ENCODE data around the gene PTPRS.

Gene PTPRS

DNA sequence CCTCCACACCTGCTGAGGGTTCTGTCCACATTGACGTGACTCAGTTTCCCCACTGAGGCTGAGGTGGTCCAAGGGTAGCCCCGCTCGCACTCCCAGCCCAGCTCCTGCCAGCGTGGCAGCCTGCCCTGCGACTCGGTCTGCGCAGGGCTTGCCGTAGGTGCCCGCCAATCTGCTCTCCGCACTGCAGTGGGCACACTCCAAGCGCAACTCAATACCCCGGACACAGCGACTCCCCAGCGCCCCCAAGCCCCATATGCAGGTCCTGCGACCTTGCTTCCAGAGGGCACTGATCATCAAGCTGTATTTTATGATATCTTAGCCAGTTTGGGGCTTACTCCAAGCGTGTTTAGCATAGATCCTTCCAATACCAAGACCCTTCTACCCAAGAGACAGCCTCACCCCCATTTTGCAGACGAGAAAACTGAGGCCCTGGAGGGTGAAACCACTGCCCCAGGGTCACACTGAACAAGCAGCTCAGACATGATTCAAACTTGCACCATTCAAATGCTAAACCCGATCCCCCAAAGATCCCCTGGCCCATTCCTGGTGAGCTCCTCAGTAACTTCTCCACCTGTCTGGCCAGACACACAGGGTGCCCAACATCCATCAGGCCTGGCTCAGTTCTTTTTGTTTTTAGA is 13.5 kb downstream of the PTPRS start:
- ChIA-PET CTCF (interaction anchor here (1.4 kb wide), 1 partner anchor 13 kb away, joined by 6 read pairs; the partner anchor contains the start of gene PTPRS), POLR2A (interaction anchor here (1.1 kb wide), 1 partner anchor 9 kb away, joined by 3 read pairs; no protein-coding TSS in a partner anchor)

DNA sequence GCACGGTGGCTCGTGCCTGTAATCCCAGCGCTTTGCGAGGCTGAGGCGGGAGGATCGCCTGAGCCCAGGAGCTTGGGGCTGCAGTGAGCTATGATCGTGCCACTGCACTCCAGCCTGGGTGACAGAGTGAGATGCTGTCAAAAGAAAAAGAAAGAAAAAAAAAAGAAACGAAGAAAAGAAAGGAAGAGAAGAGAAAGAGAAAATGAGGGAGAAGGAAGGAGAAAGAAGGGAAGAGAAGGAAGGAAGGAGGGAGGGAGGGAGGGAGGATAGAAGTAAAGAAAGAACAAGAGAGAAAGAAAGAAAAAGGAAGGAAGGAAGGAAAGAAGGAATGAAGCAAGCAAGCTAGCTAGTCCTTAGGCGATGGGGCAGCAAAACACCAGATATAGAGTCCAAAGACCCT is 14.1 kb downstream of the PTPRS start:
- no peak overlapping the region for H3K4me3 ChIP-seq (ENCODE audit: low read depth, low read length)
- TF ChIP-seq, protein P1, sequence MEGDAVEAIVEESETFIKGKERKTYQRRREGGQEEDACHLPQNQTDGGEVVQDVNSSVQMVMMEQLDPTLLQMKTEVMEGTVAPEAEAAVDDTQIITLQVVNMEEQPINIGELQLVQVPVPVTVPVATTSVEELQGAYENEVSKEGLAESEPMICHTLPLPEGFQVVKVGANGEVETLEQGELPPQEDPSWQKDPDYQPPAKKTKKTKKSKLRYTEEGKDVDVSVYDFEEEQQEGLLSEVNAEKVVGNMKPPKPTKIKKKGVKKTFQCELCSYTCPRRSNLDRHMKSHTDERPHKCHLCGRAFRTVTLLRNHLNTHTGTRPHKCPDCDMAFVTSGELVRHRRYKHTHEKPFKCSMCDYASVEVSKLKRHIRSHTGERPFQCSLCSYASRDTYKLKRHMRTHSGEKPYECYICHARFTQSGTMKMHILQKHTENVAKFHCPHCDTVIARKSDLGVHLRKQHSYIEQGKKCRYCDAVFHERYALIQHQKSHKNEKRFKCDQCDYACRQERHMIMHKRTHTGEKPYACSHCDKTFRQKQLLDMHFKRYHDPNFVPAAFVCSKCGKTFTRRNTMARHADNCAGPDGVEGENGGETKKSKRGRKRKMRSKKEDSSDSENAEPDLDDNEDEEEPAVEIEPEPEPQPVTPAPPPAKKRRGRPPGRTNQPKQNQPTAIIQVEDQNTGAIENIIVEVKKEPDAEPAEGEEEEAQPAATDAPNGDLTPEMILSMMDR (IDR thresholded peaks at IDR 0.05; ENCODE audit: insufficient read depth, low read length, missing control alignments), result no peak
- ChIA-PET CTCF (interaction anchor here (1.4 kb wide), 1 partner anchor 13 kb away, joined by 6 read pairs; the partner anchor contains the start of gene PTPRS), POLR2A (interaction anchor here (1.1 kb wide), 1 partner anchor 9 kb away, joined by 3 read pairs; no protein-coding TSS in a partner anchor)
- DNase-seq (ENCODE audit: low read depth, low spot score), result no peak

More for the DNA sequence above, 13.5 kb downstream of the PTPRS start:
- TF ChIP-seq, protein P1 (IDR thresholded peaks at IDR 0.05; ENCODE audit: insufficient read depth, low read length, missing control alignments), result no peak
- H3K4me3 ChIP-seq (ENCODE audit: low read depth, low read length), result no peak overlapping the region
- DNase-seq (ENCODE audit: low read depth, low spot score), result no peak

DNA sequence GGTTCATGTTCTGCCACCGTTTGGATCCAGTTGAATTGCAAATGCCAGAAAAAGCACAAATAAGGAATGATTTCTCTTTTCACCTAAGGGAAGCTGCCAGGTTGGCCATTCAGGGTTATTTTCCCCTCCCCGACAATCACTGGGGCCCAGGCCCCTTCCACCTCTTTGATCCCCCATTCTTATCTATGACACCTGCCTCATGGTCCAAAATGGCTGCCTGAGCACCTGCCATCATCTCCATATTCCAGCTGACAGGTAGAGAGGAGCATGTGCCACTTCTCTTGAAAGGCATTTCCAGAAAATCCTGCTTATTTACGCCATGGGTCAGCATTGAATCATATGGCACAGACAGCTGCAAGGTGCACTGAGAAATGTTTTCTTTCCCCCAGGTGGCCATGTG is 15.7 kb downstream of the PTPRS start:
- DNase-seq (ENCODE audit: low read depth, low spot score), result no peak
- POLR2A ChIA-PET, result interaction anchor here (0.6 kb wide), 1 partner anchor 103 kb away, joined by 3 read pairs; no protein-coding TSS in a partner anchor
- TF ChIP-seq, protein P1 (IDR thresholded peaks at IDR 0.05; ENCODE audit: insufficient read depth, low read length, missing control alignments), result no peak
- H3K4me3 ChIP-seq (ENCODE audit: low read depth, low read length), result no peak overlapping the region
- CTCF ChIA-PET, result interaction anchor here (0.5 kb wide), 1 partner anchor 47 kb away, joined by 3 read pairs; no protein-coding TSS in a partner anchor

DNA sequence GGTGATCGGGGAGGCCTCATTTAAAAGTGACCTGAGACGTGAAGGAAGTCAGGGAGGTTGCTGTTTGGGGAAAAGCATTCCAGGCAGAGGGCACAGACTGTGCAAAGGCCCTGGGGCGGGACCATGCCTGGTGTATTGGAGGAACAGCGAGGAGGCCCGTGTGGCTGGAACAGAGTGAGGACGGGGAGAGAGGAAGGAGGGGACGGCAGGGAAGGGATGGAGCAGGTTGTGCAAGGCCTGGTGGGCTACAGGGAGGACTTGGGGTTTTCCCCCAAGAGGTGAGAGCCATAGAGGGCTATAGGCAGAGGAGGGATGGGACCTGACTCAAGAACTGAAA is 17.2 kb downstream of the PTPRS start:
- TF ChIP-seq, protein P1 (IDR thresholded peaks at IDR 0.05; ENCODE audit: insufficient read depth, low read length, missing control alignments), result no peak
- ChIA-PET CTCF (no interaction called here), POLR2A (no interaction called here)
- no peak for DNase-seq (ENCODE audit: low read depth, low spot score)
- H3K4me3 ChIP-seq (ENCODE audit: low read depth, low read length), result no peak overlapping the region

DNA sequence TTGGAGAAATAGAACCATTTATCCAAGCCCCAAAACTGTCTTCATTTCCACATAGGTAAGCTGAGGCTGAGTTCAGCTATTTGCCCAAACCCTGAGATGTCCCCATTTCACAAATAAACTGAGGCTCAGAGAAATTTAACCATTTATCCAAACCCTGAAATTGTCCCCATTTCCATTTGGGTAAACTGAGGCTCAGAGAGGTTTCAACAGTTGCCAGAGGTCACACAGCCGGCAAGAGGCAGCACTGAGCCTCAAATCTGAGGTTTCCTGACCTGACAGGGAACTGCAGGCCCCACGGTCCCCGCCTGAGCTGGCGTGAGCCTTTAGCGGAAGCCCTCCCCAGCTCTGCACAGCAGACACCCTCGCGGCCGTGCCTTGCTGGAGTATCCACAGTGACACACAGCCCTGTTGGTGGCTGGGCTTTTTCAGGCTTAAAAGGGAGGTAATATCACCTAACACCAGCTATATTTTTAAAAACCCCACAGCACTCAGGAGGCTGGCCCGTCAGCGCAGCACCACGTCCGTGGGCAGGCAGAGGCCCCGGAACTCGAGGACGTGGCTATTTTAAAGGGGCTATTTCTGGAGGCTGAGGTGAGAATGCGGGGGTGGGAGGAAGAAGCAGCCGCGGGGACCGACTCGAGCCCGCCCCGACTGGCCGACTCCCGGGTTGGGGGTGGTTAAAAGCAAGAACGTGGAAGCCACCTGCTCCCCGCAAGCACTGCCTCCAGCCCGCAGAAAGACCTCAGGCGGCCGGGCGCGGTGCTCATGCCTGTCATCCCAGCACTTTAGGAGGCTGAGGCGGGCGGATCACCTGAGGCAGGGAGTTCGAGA is 18.5 kb downstream of the PTPRS start:
- ChIA-PET CTCF (interaction anchor here (0.7 to 1.5 kb wide), 2 partner anchors 15 to 17 kb away, joined by 3 to 4 read pairs; no protein-coding TSS in a partner anchor), POLR2A (no interaction called here)
- no peak for DNase-seq (ENCODE audit: low read depth, low spot score)
- TF ChIP-seq, protein P1 (IDR thresholded peaks at IDR 0.05; ENCODE audit: insufficient read depth, low read length, missing control alignments), result no peak
- no peak overlapping the region for H3K4me3 ChIP-seq (ENCODE audit: low read depth, low read length)
